ENCODE data around the gene FYN. TPM values are rescaled to one million over a fixed set of nuclear protein-coding genes. Genes with fewer than 3 reads are reported as not detected.
A peak's percentile ranks its signal among the peaks of the same experiment; 100 is the strongest.

Gene FYN
- total and polyA plus RNA-seq, 2 of the 4 experiments (the other 2 are of a cell fraction), result 30.8 to 36.4 TPM

GRCh38 chr6:111743862-111744692 lies 129.2 kb downstream of the FYN start:
- DNase-seq (peak; percentile 90), ATAC-seq (ENCODE audit: low read depth) (peak; percentile 85)
- Histone ChIP-seq H4K5ac (ENCODE audit: low read depth, low read length) (no peak overlapping the region), H3K14ac (replicated peaks; ENCODE audit: low read depth, low read length) (no peak overlapping the region), H3K27me3 (ENCODE audit: control insufficient read depth, insufficient read depth, low read length) (no peaks in the 10 kb centered on the region), H3K4me3 (ENCODE audit: insufficient read depth, low read depth, low read length) (no peak overlapping the region), H3K23ac (ENCODE audit: low read depth, low read length) (no peak overlapping the region), H2BK5ac (ENCODE audit: low read depth, low read length, poor library complexity, severe bottlenecking) (no peak overlapping the region), H3K27ac (ENCODE audit: insufficient read depth, low read length) (no peak overlapping the region), H3K4me1 (ENCODE audit: control insufficient read depth, insufficient read depth, low read length) (peaks cover 2% of the 10 kb centered on the region; the same call in 1 of the 2 replicates), H3K18ac (ENCODE audit: low read depth, low read length) (no peak overlapping the region), H2AK9ac (replicated peaks; ENCODE audit: low read depth, low read length, poor library complexity) (no peak overlapping the region), H2BK15ac (ENCODE audit: low read depth, low read length) (no peak overlapping the region), H4K20me1 (ENCODE audit: insufficient read depth, low read length) (no peaks in the 10 kb centered on the region), H2AK5ac (ENCODE audit: low read depth, low read length) (no peak overlapping the region), H4K8ac (ENCODE audit: low read depth in 2 of 2, low read length in 2 of 2) (no peak overlapping the region), H3K36me3 (ENCODE audit: control insufficient read depth, insufficient read depth, low read length) (no peaks in the 10 kb centered on the region), H2BK120ac (ENCODE audit: low read depth, low read length) (no peak overlapping the region), H3K9ac (ENCODE audit: low read depth, low read length) (no peak overlapping the region), H2BK20ac (ENCODE audit: low read depth, low read length) (no peak overlapping the region), H3K9me1 (ENCODE audit: insufficient read depth, low read length) (peaks cover 6% of the 10 kb centered on the region; the same call in 1 of the 2 replicates), H3K4ac (ENCODE audit: low read depth, low read length) (no peak overlapping the region), H3K9me3 (ENCODE audit: control insufficient read depth, insufficient read depth, low read length) (no peaks in the 10 kb centered on the region), H4K91ac (ENCODE audit: insufficient read depth, low read depth, low read length) (no peak overlapping the region), H3K4me2 (ENCODE audit: low read depth, low read length) (no peak overlapping the region), H2AFZ (replicated peaks; ENCODE audit: low read length, poor library complexity) (no peak overlapping the region), H3K56ac (ENCODE audit: extremely low read depth, insufficient read depth, low read length) (no peak overlapping the region), H3K79me1 (ENCODE audit: low read depth in 1 of 2, low read length in 2 of 2) (peaks cover 3 to 11% of the 10 kb centered on the region in 2 experiments; a peak in 3 of 4 replicates)
- in situ Hi-C loops (cut with MboI; ENCODE audit: low sequenced_read_pairs) (no loop called here), dilution Hi-C loops (cut with HindIII; ENCODE audit: low sequenced_read_pairs, unreplicated experiment) (no loop called here), intact Hi-C loops (cut with micrococcal nuclease) (no loop called here)
- ChIA-PET POLR2A (ENCODE audit: unreplicated experiment) (no interaction called here), CTCF (interaction anchor here (0.6 to 1.0 kb wide), 2 partner anchors 10 to 298 kb away, joined by 3 read pairs; no protein-coding TSS in a partner anchor)
- 100% methylated on average over 1 of the region's 8 CpGs; no CpG with 5 or more reads in 1 of the 2 experiments for WGBS, 2 experiments (ENCODE audit: extremely low coverage in 2 of 2, insufficient read length in 1 of 2)
- BruUV-seq (replicated peaks), result no TSS peak
- TF ChIP-seq BHLHE40 (IDR thresholded peaks at IDR 0.05; ENCODE audit: low read depth, low read length) (no peak), USF2 (IDR thresholded peaks at IDR 0.05; ENCODE audit: low read depth, low read length) (no peak), MAFK (IDR thresholded peaks at IDR 0.05; ENCODE audit: low read depth, low read length) (no peak), POLR2A (IDR thresholded peaks at IDR 0.05; ENCODE audit: low read depth, low read length) (no peak), CEBPB (IDR thresholded peaks at IDR 0.05; ENCODE audit: low read depth, low read length) (no peak), NFE2L2 (IDR thresholded peaks at IDR 0.05; ENCODE audit: low read depth, low read length) (no peak), RAD21 (IDR thresholded peaks at IDR 0.05; ENCODE audit: low read length) (no peak), RCOR1 (IDR thresholded peaks at IDR 0.05; ENCODE audit: insufficient replicate concordance, low read length) (no peak), SMC3 (IDR thresholded peaks at IDR 0.05; ENCODE audit: low read depth, low read length) (no peak), CHD1 (IDR thresholded peaks at IDR 0.05; ENCODE audit: low read depth, low read length) (no peak), RFX5 (IDR thresholded peaks at IDR 0.05; ENCODE audit: low read depth, low read length) (no peak), MAZ (IDR thresholded peaks at IDR 0.05; ENCODE audit: borderline replicate concordance, low read depth, low read length) (no peak), MXI1 (IDR thresholded peaks at IDR 0.05; ENCODE audit: borderline replicate concordance, low read depth, low read length) (no peak), FOS (IDR thresholded peaks at IDR 0.05; ENCODE audit: low read depth, low read length) (no peak)
- TF ChIP-seq, protein P1, sequence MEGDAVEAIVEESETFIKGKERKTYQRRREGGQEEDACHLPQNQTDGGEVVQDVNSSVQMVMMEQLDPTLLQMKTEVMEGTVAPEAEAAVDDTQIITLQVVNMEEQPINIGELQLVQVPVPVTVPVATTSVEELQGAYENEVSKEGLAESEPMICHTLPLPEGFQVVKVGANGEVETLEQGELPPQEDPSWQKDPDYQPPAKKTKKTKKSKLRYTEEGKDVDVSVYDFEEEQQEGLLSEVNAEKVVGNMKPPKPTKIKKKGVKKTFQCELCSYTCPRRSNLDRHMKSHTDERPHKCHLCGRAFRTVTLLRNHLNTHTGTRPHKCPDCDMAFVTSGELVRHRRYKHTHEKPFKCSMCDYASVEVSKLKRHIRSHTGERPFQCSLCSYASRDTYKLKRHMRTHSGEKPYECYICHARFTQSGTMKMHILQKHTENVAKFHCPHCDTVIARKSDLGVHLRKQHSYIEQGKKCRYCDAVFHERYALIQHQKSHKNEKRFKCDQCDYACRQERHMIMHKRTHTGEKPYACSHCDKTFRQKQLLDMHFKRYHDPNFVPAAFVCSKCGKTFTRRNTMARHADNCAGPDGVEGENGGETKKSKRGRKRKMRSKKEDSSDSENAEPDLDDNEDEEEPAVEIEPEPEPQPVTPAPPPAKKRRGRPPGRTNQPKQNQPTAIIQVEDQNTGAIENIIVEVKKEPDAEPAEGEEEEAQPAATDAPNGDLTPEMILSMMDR (conservative IDR thresholded peaks at IDR 0.05; ENCODE audit: low read depth, low read length), result no peak

Data from IMR-90 (cell line).